Measurements from ENCODE around the gene C10orf71.

C10orf71 gene

GRCh38 chr10:49272251-49273081, 26.5 kb upstream of the C10orf71 start:
- DNase-seq (ENCODE audit: low spot score): peak; percentile 48

- DNase-seq (ENCODE audit: low spot score): peak; percentile 33
These were observed 25.9 kb upstream of the C10orf71 start for GRCh38 chr10:49273082-49273465.

- peak; percentile 5 for DNase-seq (ENCODE audit: low spot score)
These were observed 25.3 kb upstream of the C10orf71 start for GRCh38 chr10:49273626-49274025.

- peak; percentile 18 for DNase-seq (ENCODE audit: low spot score)
These were observed 24.1 kb upstream of the C10orf71 start for GRCh38 chr10:49274886-49275285.

- peak; percentile 30 for DNase-seq (ENCODE audit: low spot score)
These were observed 23.1 kb upstream of the C10orf71 start for GRCh38 chr10:49275896-49276295.

GRCh38 chr10:49276596-49276995, 22.4 kb upstream of the C10orf71 start:
- peak; percentile 6 for DNase-seq (ENCODE audit: low spot score)

- DNase-seq (ENCODE audit: low spot score): no peak
These were observed 21.0 kb upstream of the C10orf71 start for GRCh38 chr10:49277973-49278372.

GRCh38 chr10:49278497-49278981, 20.4 kb upstream of the C10orf71 start:
- DNase-seq (ENCODE audit: low spot score): no peak

- peak; percentile 31 for DNase-seq (ENCODE audit: low spot score)
These were observed 19.7 kb upstream of the C10orf71 start for GRCh38 chr10:49279015-49279880.

GRCh38 chr10:49280001-49280408, 19.0 kb upstream of the C10orf71 start:
- no peak for DNase-seq (ENCODE audit: low spot score)

GRCh38 chr10:49281461-49281860, 17.5 kb upstream of the C10orf71 start:
- DNase-seq (ENCODE audit: low spot score): peak; percentile 62

GRCh38 chr10:49282306-49282705, 16.7 kb upstream of the C10orf71 start:
- DNase-seq (ENCODE audit: low spot score): peak; percentile 17

GRCh38 chr10:49282879-49283341, 16.1 kb upstream of the C10orf71 start:
- DNase-seq (ENCODE audit: low spot score): peak; percentile 52

GRCh38 chr10:49283491-49283890, 15.5 kb upstream of the C10orf71 start:
- peak; percentile 33 for DNase-seq (ENCODE audit: low spot score)

GRCh38 chr10:49284356-49284755, 14.6 kb upstream of the C10orf71 start:
- DNase-seq (ENCODE audit: low spot score): peak; percentile 29

- DNase-seq (ENCODE audit: low spot score): peak; percentile 3
These were observed 13.7 kb upstream of the C10orf71 start for GRCh38 chr10:49285232-49285631.

GRCh38 chr10:49286686-49287085, 12.3 kb upstream of the C10orf71 start:
- peak; percentile 41 for DNase-seq (ENCODE audit: low spot score)

GRCh38 chr10:49287689-49288340, 11.2 kb upstream of the C10orf71 start:
- peak; percentile 14 for DNase-seq (ENCODE audit: low spot score)

- no peak for DNase-seq (ENCODE audit: low spot score)
These were observed 10.5 kb upstream of the C10orf71 start for GRCh38 chr10:49288341-49289065.

- DNase-seq (ENCODE audit: low spot score): no peak
These were observed 9.5 kb upstream of the C10orf71 start for GRCh38 chr10:49289480-49289879.

GRCh38 chr10:49290131-49290530, 8.8 kb upstream of the C10orf71 start:
- no peak for DNase-seq (ENCODE audit: low spot score)

All from ecto neural progenitor cell (in vitro differentiated cells).